HepG2 (cell line): ENCODE measurements around the gene PIEZO1. TPM values are rescaled to one million over a fixed set of nuclear protein-coding genes. Genes with fewer than 3 reads are reported as not detected.

Experiments
- ATM ChIP-seq: fragments of 450-650 bp; IDR thresholded peaks from 2 replicates; pipeline ENCODE4 v1.7.1; 2017; ENCODE audit warnings: mild to moderate bottlenecking, borderline replicate concordance
- E2F5 ChIP-seq: sonication (generic); formaldehyde crosslinking; conservative IDR thresholded peaks from 2 replicates; pipeline ENCODE4 v1.4.0; 2020; ENCODE audit warnings: missing genetic modification reagents
- ERF ChIP-seq: IDR thresholded peaks from 2 replicates; pipeline ENCODE4 v1.6.1; 2018; ENCODE audit warnings: missing biosample characterization, missing genetic modification reagents
- FOXK1 ChIP-seq: sonication (generic); formaldehyde crosslinking; IDR thresholded peaks from 2 replicates; pipeline ENCODE4 v1.4.0; 2020; ENCODE audit warnings: low read depth, missing genetic modification reagents, borderline replicate concordance
- KIAA2018 ChIP-seq: sonication (generic); formaldehyde crosslinking; IDR thresholded peaks from 2 replicates; pipeline ENCODE4 v1.5.0; 2020; ENCODE audit warnings: mild to moderate bottlenecking, missing genetic modification reagents, borderline replicate concordance
- MXD3 ChIP-seq: IDR thresholded peaks from 2 replicates; pipeline ENCODE4 v1.6.1; 2016; ENCODE audit warnings: mild to moderate bottlenecking, missing biosample characterization, missing genetic modification reagents
- PATZ1 ChIP-seq: sonication (generic); formaldehyde crosslinking; IDR thresholded peaks from 2 replicates; pipeline ENCODE4 v1.4.0; 2020; ENCODE audit warnings: missing genetic modification reagents
- POGK ChIP-seq: sonication (generic); formaldehyde crosslinking; conservative IDR thresholded peaks from 2 replicates; pipeline ENCODE4 v1.8.0; 2022; ENCODE audit warnings: mild to moderate bottlenecking, moderate library complexity, missing genetic modification reagents
- RELA ChIP-seq: sonication (generic); formaldehyde crosslinking; IDR thresholded peaks from 2 replicates; pipeline ENCODE4 v1.4.0; 2020; ENCODE audit warnings: missing genetic modification reagents
- SMAD9 ChIP-seq: sonication (generic); formaldehyde crosslinking; IDR thresholded peaks from 2 replicates; pipeline ENCODE4 v1.5.1; 2020; ENCODE audit warnings: mild to moderate bottlenecking, missing genetic modification reagents
- SYNCRIP ChIP-seq: fragments of 200-400 bp; formaldehyde crosslinking; IDR thresholded peaks from 2 replicates; pipeline ENCODE4 v1.6.1; 2018; ENCODE audit warnings: mild to moderate bottlenecking, low read depth, low read length; ENCODE audit not compliant: insufficient read depth
- TCF7 ChIP-seq: sonication (generic); IDR thresholded peaks from 2 replicates; pipeline ENCODE4 v1.6.1; 2016; ENCODE audit warnings: antibody characterized with exemption, low read depth
- ZBTB20 ChIP-seq: sonication (generic); formaldehyde crosslinking; IDR thresholded peaks from 2 replicates; pipeline ENCODE4 v1.8.1; 2023; ENCODE audit warnings: missing genetic modification reagents, low read depth, mild to moderate bottlenecking, borderline replicate concordance
- ZNF292 ChIP-seq: sonication (generic); formaldehyde crosslinking; IDR thresholded peaks from 2 replicates; pipeline ENCODE4 v1.8.1; 2022; ENCODE audit warnings: mild to moderate bottlenecking, low read depth, missing genetic modification reagents, borderline replicate concordance
- ZNF7 ChIP-seq: IDR thresholded peaks from 2 replicates; pipeline ENCODE4 v1.6.1; 2016; ENCODE audit warnings: missing biosample characterization, missing genetic modification reagents
- polyA plus RNA-seq, 8 experiments: library from polyadenylated mRNA; depleted of rRNA in 3 of 8; stranded (reverse) in 7 of 8; unstranded in 1 of 8; fragments of >200 nt; fragmentation: Illumina TruSeq in 4 of 8; extraction: Trizol in 4 of 8; gene quantifications; 2 replicates each; pipeline versions ENCODE4 v1.2.1 to v1.2.3, GENCODE V29; 2011 to 2016; ENCODE audit warnings: low read depth in 4 of 8, missing spikeins in 1 of 8, mixed read lengths in 1 of 8; ENCODE audit not compliant: insufficient read depth in 1 of 8
- total RNA-seq, 5 experiments: library from RNA; depleted of rRNA; stranded (reverse); fragments of >200 nt; fragmentation: Illumina TruSeq; extraction: Trizol; gene quantifications; 2 replicates each; pipeline ENCODE4 v1.2.3, GENCODE V29; 2016; ENCODE audit warnings: low read depth in 1 of 5

The PIEZO1 gene
- total and polyA plus RNA-seq, 2 of the 13 experiments (the other 11 are each of a cell fraction or from before 2014, with no cell fraction given), result 67.9 to 85.0 TPM

GRCh38 chr16:88743693-88744576, 41.1 kb downstream of the PIEZO1 start (continued):
- TF ChIP-seq MXD3 (CRISPR knock-in tag) (no peak), E2F5 (CRISPR knock-in tag) (no peak), PATZ1 (CRISPR knock-in tag) (0 out of 2 replicates have a peak, but pooled peaks have one; percentile 20), KIAA2018 (CRISPR knock-in tag) (no peak), FOXK1 (no peak), RELA (no peak), ERF (CRISPR knock-in tag) (no peak), ZNF292 (CRISPR knock-in tag) (no peak), POGK (no peak), ZNF7 (CRISPR knock-in tag) (no peak), SYNCRIP (no peak), TCF7 (no peak), ZBTB20 (CRISPR knock-in tag) (no peak), SMAD9 (no peak), ATM (no peak)
